Measurements from ENCODE around the gene SNCB. TPM values are rescaled to one million over a fixed set of nuclear protein-coding genes. Genes with fewer than 3 reads are reported as not detected.

The SNCB gene
- total RNA-seq, 1 donor from 2014 or later, result not detected

GRCh38 chr5:176625966-176626875, 4.1 kb downstream of the SNCB start:
- ATAC-seq (no peak), DNase-seq (ENCODE audit: low spot score) (no peak)

- no peak for ATAC-seq
- no peak for DNase-seq (ENCODE audit: low spot score)
Observed at GRCh38 chr5:176625512-176625911, 4.8 kb downstream of the SNCB start.

- DNase-seq (ENCODE audit: low spot score) (no peak), ATAC-seq (no peak)
Observed at GRCh38 chr5:176624938-176625337, 5.4 kb downstream of the SNCB start.

GRCh38 chr5:176624142-176624541, 6.2 kb downstream of the SNCB start:
- no peak for ATAC-seq

GRCh38 chr5:176621661-176622079, 8.7 kb downstream of the SNCB start:
- ATAC-seq (no peak), DNase-seq (ENCODE audit: low spot score) (no peak)

More at GRCh38 chr5:176624142-176624541, 6.2 kb downstream of the SNCB start:
- DNase-seq (ENCODE audit: low spot score), result no peak

- DNase-seq (ENCODE audit: low spot score), result no peak
- ATAC-seq, result peak; percentile 34
Observed at GRCh38 chr5:176620333-176620981, 9.9 kb downstream of the SNCB start.

GRCh38 chr5:176619569-176620332, 10.6 kb downstream of the SNCB start:
- DNase-seq (ENCODE audit: low spot score) (no peak), ATAC-seq (no peak)

- DNase-seq (ENCODE audit: low spot score), result no peak
- ATAC-seq, result peak; percentile 56
Observed at GRCh38 chr5:176619203-176619568, 11.1 kb downstream of the SNCB start.

- no peak for DNase-seq (ENCODE audit: low spot score)
Observed at GRCh38 chr5:176618783-176619182, 11.6 kb downstream of the SNCB start.

GRCh38 chr5:176616511-176616910, 13.8 kb downstream of the SNCB start:
- no peak for DNase-seq (ENCODE audit: low spot score)
- ATAC-seq, result no peak

More at GRCh38 chr5:176618783-176619182, 11.6 kb downstream of the SNCB start:
- no peak for ATAC-seq

GRCh38 chr5:176614805-176615478, 15.4 kb downstream of the SNCB start:
- DNase-seq (ENCODE audit: low spot score), result no peak
- ATAC-seq, result no peak

- ATAC-seq, result no peak
- no peak for DNase-seq (ENCODE audit: low spot score)
Observed at GRCh38 chr5:176612855-176613254, 17.5 kb downstream of the SNCB start.

- ATAC-seq (no peak), DNase-seq (ENCODE audit: low spot score) (no peak)
Observed at GRCh38 chr5:176612008-176612407, 18.3 kb downstream of the SNCB start.

GRCh38 chr5:176611435-176611834, 18.9 kb downstream of the SNCB start:
- ATAC-seq (peak; percentile 65), DNase-seq (ENCODE audit: low spot score) (peak; percentile 63)

- no peak for DNase-seq (ENCODE audit: low spot score)
- no peak for ATAC-seq
Observed at GRCh38 chr5:176610435-176610773, 19.9 kb downstream of the SNCB start.

- ATAC-seq (peak; percentile 85), DNase-seq (ENCODE audit: low spot score) (peak; percentile 56)
Observed at GRCh38 chr5:176609724-176610434, 20.5 kb downstream of the SNCB start, which contains the start of gene GPRIN1. Gene GPRIN1, minus strand, starts transcription at chr5:176610156. Its CDS starts 10,322 bp downstream, at chr5:176599834.

GRCh38 chr5:176608937-176609723, 21.2 kb downstream of the SNCB start:
- no peak for DNase-seq (ENCODE audit: low spot score)
- no peak for ATAC-seq

GRCh38 chr5:176608142-176608705, 22.1 kb downstream of the SNCB start:
- ATAC-seq (no peak), DNase-seq (ENCODE audit: low spot score) (no peak)

GRCh38 chr5:176606875-176607274, 23.5 kb downstream of the SNCB start:
- ATAC-seq (no peak), DNase-seq (ENCODE audit: low spot score) (no peak)

Data from left lobe of liver (tissue), 2 donors.